ENCODE results near the gene MDM2. TPM values are rescaled to one million over a fixed set of nuclear protein-coding genes. Genes with fewer than 3 reads are reported as not detected.
"Not testable (repeated sequence)": the region's sequence is repeated elsewhere in the genome, so short reads cannot be mapped to it uniquely, and the experiment has no call there.

The MDM2 gene
- total RNA-seq, 2 donors from 2014 or later: 54.1 to 93.4 TPM

- no peak overlapping the region for H3K4me3 ChIP-seq
- intact Hi-C loops (cut with DNase I): no loop called here
These were observed 55.3 kb downstream of the MDM2 start for GRCh38 chr12:68863109-68863770.

GRCh38 chr12:68863886-68864454, 56.0 kb downstream of the MDM2 start:
- H3K36me3 ChIP-seq (replicated peaks in 1 of 2; ENCODE audit: insufficient read depth in 1 of 2, low read depth in 2 of 2); ATAC-seq; H3K9me3 ChIP-seq; intact Hi-C loops (cut with DNase I); H3K27me3 ChIP-seq; H3K27ac ChIP-seq; H3K4me1 ChIP-seq; H3K4me3 ChIP-seq: not testable (repeated sequence)
- WGBS, 2 donors: 69 to 71% methylated on average over 8 of the region's 8 CpGs
- DNase-seq: peak; percentile 21 to 47 (median 27)
- peak; percentile 12 to 71 (median 65) for TF ChIP-seq CTCF (IDR thresholded peaks at IDR 0.05)

More at GRCh38 chr12:68863109-68863770, 55.3 kb downstream of the MDM2 start:
- no peak for DNase-seq
- Histone ChIP-seq H3K27me3 (no peaks in the 10 kb centered on the region), H3K36me3 (replicated peaks in 1 of 2; ENCODE audit: insufficient read depth in 1 of 2, low read depth in 2 of 2) (no peaks in the 10 kb centered on the region), H3K27ac (no peak overlapping the region), H3K9me3 (no peaks in the 10 kb centered on the region), H3K4me1 (peaks cover 4% of the 10 kb centered on the region)
- 73 to 98% methylated on average over 6 to 7 of the region's 7 CpGs for WGBS, 2 donors
- no peak for ATAC-seq
- TF ChIP-seq CTCF (IDR thresholded peaks at IDR 0.05) (no peak), POLR2A (IDR thresholded peaks at IDR 0.05) (no peak)

GRCh38 chr12:68864604-68865003, 56.6 kb downstream of the MDM2 start:
- Histone ChIP-seq H3K4me3 (no peak overlapping the region), H3K27me3 (no peaks in the 10 kb centered on the region), H3K27ac (no peak overlapping the region), H3K9me3 (no peaks in the 10 kb centered on the region), H3K36me3 (replicated peaks in 1 of 2; ENCODE audit: insufficient read depth in 1 of 2, low read depth in 2 of 2) (peaks cover 0 to 3% of the 10 kb centered on the region in 2 donors), H3K4me1 (peaks cover 4% of the 10 kb centered on the region)
- WGBS, 2 donors: 87 to 91% methylated on average over 3 of the region's 3 CpGs
- intact Hi-C loops (cut with DNase I): loop anchor here (5.0 kb wide), 1 partner anchor 208 kb away; no protein-coding TSS in a partner anchor
- DNase-seq (no peak), ATAC-seq (no peak)
- TF ChIP-seq POLR2A (IDR thresholded peaks at IDR 0.05) (no peak), CTCF (IDR thresholded peaks at IDR 0.05) (no peak)

- Histone ChIP-seq H3K4me3 (no peak overlapping the region), H3K27ac (no peak overlapping the region), H3K9me3 (no peaks in the 10 kb centered on the region), H3K36me3 (replicated peaks in 1 of 2; ENCODE audit: insufficient read depth in 1 of 2, low read depth in 2 of 2) (peaks cover 0 to 3% of the 10 kb centered on the region in 2 donors), H3K27me3 (no peaks in the 10 kb centered on the region), H3K4me1 (peaks cover 4% of the 10 kb centered on the region)
- no peak for ATAC-seq
- intact Hi-C loops (cut with DNase I): loop anchor here (5.0 kb wide), 1 partner anchor 207 kb away; no protein-coding TSS in a partner anchor
- no peak for DNase-seq
- WGBS, 2 donors: 67 to 73% methylated on average over 6 to 9 of the region's 9 CpGs
- TF ChIP-seq POLR2A (IDR thresholded peaks at IDR 0.05) (no peak), CTCF (IDR thresholded peaks at IDR 0.05) (no peak)
These were observed 57.6 kb downstream of the MDM2 start for GRCh38 chr12:68865399-68866164.
